Neural cell (in vitro differentiated cells): ENCODE results near the gene AWAT2. TPM values are rescaled to one million over a fixed set of nuclear protein-coding genes. Genes with fewer than 3 reads are reported as not detected.

Experiments
- H2AFZ ChIP-seq: fragments of 200-600, 300-800 bp; sonication (generic), shearing (Covaris generic); 2 replicates; pipeline ENCODE4 v1.6.0; 2014; ENCODE audit warnings: low read depth, mild to moderate bottlenecking, antibody characterized with exemption, low read length, moderate library complexity
- H3F3A ChIP-seq: fragments of 200-600 bp; shearing (Covaris generic); 2 replicates; pipeline ENCODE4 v1.6.1; 2016; ENCODE audit warnings: mild to moderate bottlenecking, moderate library complexity, mixed read lengths, antibody characterized with exemption, low read length; ENCODE audit not compliant: insufficient read depth, poor library complexity, severe bottlenecking
- H3K27ac ChIP-seq: fragments of 200-600, 300-800 bp; sonication (generic), shearing (Covaris generic); 2 replicates; pipeline ENCODE4 v1.5.1; 2014; ENCODE audit warnings: mild to moderate bottlenecking, low read length, moderate library complexity
- H3K27me3 ChIP-seq: fragments of 300-800, 200-600 bp; sonication (generic), shearing (Covaris generic); 2 replicates; pipeline ENCODE4 v1.6.0; 2014; ENCODE audit warnings: mild to moderate bottlenecking, low read depth, low read length, moderate library complexity; ENCODE audit not compliant: insufficient read depth
- H3K36me3 ChIP-seq: fragments of 300-800, 200-600 bp; sonication (generic), shearing (Covaris generic); 2 replicates; pipeline ENCODE4 v1.5.1; 2014; ENCODE audit warnings: mild to moderate bottlenecking, antibody characterized with exemption, low read length, moderate library complexity; ENCODE audit not compliant: insufficient read depth
- H3K4me2 ChIP-seq: fragments of 300-800, 200-600 bp; sonication (generic), shearing (Covaris generic); 2 replicates; pipeline ENCODE4 v1.6.0; 2014; ENCODE audit warnings: mild to moderate bottlenecking, low read length
- H3K4me3 ChIP-seq: fragments of 300-800, 200-600 bp; sonication (generic), shearing (Covaris generic); 2 replicates; pipeline ENCODE4 v1.5.1; 2014; ENCODE audit warnings: mild to moderate bottlenecking, low read length, moderate library complexity
- H3K79me2 ChIP-seq: fragments of 200-600 bp; shearing (Covaris generic); replicated peaks from 2 replicates; pipeline ENCODE4 v1.6.0; 2014; ENCODE audit warnings: mild to moderate bottlenecking, low read length, moderate library complexity; ENCODE audit not compliant: insufficient read depth
- H3K9ac ChIP-seq: fragments of 300-800, 200-600 bp; sonication (generic), shearing (Covaris generic); 2 replicates; pipeline ENCODE4 v1.6.1; 2016; ENCODE audit warnings: mild to moderate bottlenecking, low read length, mixed read lengths
- H3K9me2 ChIP-seq: fragments of 200-600 bp; shearing (Covaris generic); 2 replicates; pipeline ENCODE4 v1.6.1; 2016; ENCODE audit warnings: mild to moderate bottlenecking, low read length, mixed read lengths; ENCODE audit not compliant: insufficient read depth
- H3K9me3 ChIP-seq: fragments of 200-600, 300-800 bp; sonication (generic), shearing (Covaris generic); 2 replicates; pipeline ENCODE4 v1.6.1; 2016; ENCODE audit warnings: mild to moderate bottlenecking, mixed run types, low read length, moderate library complexity, mixed read lengths
- H4K20me1 ChIP-seq: fragments of 200-600 bp; shearing (Covaris generic); 2 replicates; pipeline ENCODE4 v1.6.1; 2016; ENCODE audit warnings: mild to moderate bottlenecking, mixed run types; ENCODE audit not compliant: insufficient read depth
- CTCF ChIP-seq: fragments of 450-650 bp; IDR thresholded peaks from 2 replicates; pipeline ENCODE4 v1.5.1; 2014; ENCODE audit warnings: antibody characterized with exemption, mild to moderate bottlenecking, moderate library complexity; ENCODE audit not compliant: poor library complexity, severe bottlenecking
- EP300 ChIP-seq: fragments of 450-650 bp; conservative IDR thresholded peaks from 2 replicates; pipeline ENCODE4 v1.6.1; 2014; ENCODE audit warnings: antibody characterized with exemption, mild to moderate bottlenecking, moderate library complexity; ENCODE audit not compliant: poor library complexity, severe bottlenecking
- EZH2 ChIP-seq: fragments of 200-600, 300-800 bp; shearing (Covaris generic), sonication (generic); IDR thresholded peaks from 2 replicates; pipeline ENCODE4 v1.6.1; 2014; ENCODE audit warnings: antibody characterized with exemption, low read length, borderline replicate concordance, mild to moderate bottlenecking; ENCODE audit not compliant: insufficient read depth, poor library complexity, severe bottlenecking
- MXI1 ChIP-seq: fragments of 450-650 bp; conservative IDR thresholded peaks from 2 replicates; pipeline ENCODE4 v1.6.1; 2014; ENCODE audit warnings: antibody characterized with exemption, mild to moderate bottlenecking; ENCODE audit not compliant: poor library complexity, severe bottlenecking
- POLR2AphosphoS5 ChIP-seq: IDR thresholded peaks from 2 replicates; pipeline ENCODE4 v1.6.1; 2012
- RAD21 ChIP-seq: fragments of 450-650 bp; conservative IDR thresholded peaks from 2 replicates; pipeline ENCODE4 v1.6.1; 2014; ENCODE audit warnings: antibody characterized with exemption, mild to moderate bottlenecking, moderate library complexity
- REST ChIP-seq: IDR thresholded peaks from 2 replicates; pipeline ENCODE4 v1.6.1; 2012; ENCODE audit warnings: borderline replicate concordance
- SMC3 ChIP-seq: fragments of 450-650 bp; conservative IDR thresholded peaks from 2 replicates; pipeline ENCODE4 v1.6.1; 2014; ENCODE audit warnings: antibody characterized with exemption, mild to moderate bottlenecking, moderate library complexity; ENCODE audit not compliant: poor library complexity
- TAF1 ChIP-seq: IDR thresholded peaks from 2 replicates; pipeline ENCODE4 v1.6.1; 2012; ENCODE audit warnings: low read depth
- polyA plus RNA-seq: library from polyadenylated mRNA; depleted of rRNA; stranded (reverse); fragments of >200 nt; gene quantifications from 2 replicates; pipeline ENCODE4 v1.2.3, GENCODE V29; 2014

Gene AWAT2
- polyA plus RNA-seq, 1 donor from 2014 or later, result not detected

DNA sequence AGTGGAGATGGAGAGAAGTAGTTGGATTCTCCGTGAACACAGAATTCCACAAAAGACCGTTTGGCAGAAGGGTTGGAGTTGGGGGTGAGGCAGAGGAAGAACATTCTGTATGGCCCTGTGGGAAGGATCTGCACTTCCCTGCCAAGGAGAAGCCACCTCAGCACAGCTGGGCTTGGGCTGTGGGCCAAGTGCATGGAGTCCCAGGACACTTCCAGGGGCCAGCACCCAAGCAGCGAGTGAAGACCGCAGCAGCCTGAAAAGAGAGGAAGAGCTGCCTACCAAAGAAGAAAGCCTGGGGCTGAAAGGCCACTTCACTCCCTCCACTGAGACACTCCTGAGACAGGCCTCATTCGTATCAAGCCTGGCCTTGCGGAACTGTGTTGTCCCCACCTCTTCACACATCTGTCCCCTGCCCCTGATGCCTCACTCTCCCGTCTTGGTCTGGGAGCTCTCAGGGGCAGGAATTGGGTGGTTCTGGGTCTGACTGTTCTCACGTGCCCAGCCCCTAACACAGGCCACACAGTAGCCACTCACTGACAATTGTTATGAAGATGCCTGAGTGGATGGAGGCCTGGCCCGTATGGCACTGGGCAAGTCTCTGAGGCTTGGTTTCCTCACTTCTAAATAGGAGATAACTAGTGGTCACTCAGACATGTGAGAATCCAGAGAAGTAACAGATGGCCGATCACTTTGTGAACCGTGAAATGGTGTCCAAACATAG, 3.3 kb upstream of the AWAT2 start:
- Histone ChIP-seq H3K9me3 (no peaks in the 10 kb centered on the region), H3K27me3 (no peaks in the 10 kb centered on the region), H4K20me1 (no peaks in the 10 kb centered on the region), H3K79me2 (no peaks in the 10 kb centered on the region), H3K9me2 (no peaks in the 10 kb centered on the region), H2AFZ (no peak overlapping the region), H3F3A (no peaks in the 10 kb centered on the region), H3K9ac (no peak overlapping the region), H3K36me3 (no peaks in the 10 kb centered on the region), H3K4me3 (no peak overlapping the region), H3K4me2 (no peak overlapping the region), H3K27ac (no peak overlapping the region)
- TF ChIP-seq TAF1, result no peak
- no peak for TF ChIP-seq EP300
- no peak for TF ChIP-seq POLR2AphosphoS5
- no peak for TF ChIP-seq REST
- TF ChIP-seq MXI1, result no peak
- TF ChIP-seq EZH2, result no peak
- TF ChIP-seq RAD21, result no peak
- TF ChIP-seq CTCF, result no peak

DNA sequence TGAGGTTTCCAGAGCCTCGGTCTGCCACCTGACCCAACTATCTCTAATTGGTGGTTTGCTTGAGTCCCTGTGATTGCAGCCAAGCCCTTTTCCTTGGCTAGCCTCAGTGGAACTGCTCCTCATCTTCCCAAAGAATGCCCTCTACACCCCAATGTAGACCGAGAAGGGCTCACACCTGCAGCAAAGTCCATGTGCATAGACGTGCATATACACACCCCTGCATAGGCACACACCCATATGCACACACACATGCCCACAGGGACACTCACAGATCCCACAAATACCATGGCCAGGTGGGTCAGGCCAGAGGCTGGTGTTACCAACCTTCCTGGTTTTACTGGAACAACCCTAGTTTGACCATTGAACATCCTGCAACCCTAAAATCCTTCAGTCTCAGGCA, 332 bp downstream of the AWAT2 start:
- Histone ChIP-seq H2AFZ (no peak overlapping the region), H3K9me2 (no peaks in the 10 kb centered on the region), H3K9ac (no peak overlapping the region), H3K79me2 (no peaks in the 10 kb centered on the region), H3K27me3 (no peaks in the 10 kb centered on the region), H3K4me2 (no peak overlapping the region), H4K20me1 (no peaks in the 10 kb centered on the region), H3K9me3 (no peaks in the 10 kb centered on the region), H3K36me3 (no peaks in the 10 kb centered on the region), H3K4me3 (no peak overlapping the region), H3F3A (no peaks in the 10 kb centered on the region), H3K27ac (no peak overlapping the region)
- TF ChIP-seq RAD21 (no peak), TAF1 (no peak)

- no peaks in the 10 kb centered on the region for H4K20me1 ChIP-seq
- no peaks in the 10 kb centered on the region for H3K9me2 ChIP-seq
- no peak overlapping the region for H3K27ac ChIP-seq
- no peaks in the 10 kb centered on the region for H3K9me3 ChIP-seq
- H3K27me3 ChIP-seq, result no peaks in the 10 kb centered on the region
- H3K79me2 ChIP-seq, result no peaks in the 10 kb centered on the region
- H3K9ac ChIP-seq, result no peak overlapping the region
- TF ChIP-seq EZH2, result no peak
- no peak for TF ChIP-seq POLR2AphosphoS5
- TF ChIP-seq TAF1, result no peak
- TF ChIP-seq MXI1, result no peak
- no peak for TF ChIP-seq SMC3
- TF ChIP-seq CTCF, result no peak
- no peak for TF ChIP-seq RAD21
- no peak for TF ChIP-seq EP300
- no peak for TF ChIP-seq REST
- no peaks in the 10 kb centered on the region for H3K36me3 ChIP-seq
- no peak overlapping the region for H3K4me2 ChIP-seq
- H3F3A ChIP-seq, result no peaks in the 10 kb centered on the region
- no peak overlapping the region for H3K4me3 ChIP-seq
- no peak overlapping the region for H2AFZ ChIP-seq
These were observed 2.8 kb downstream of the AWAT2 start for GRCh38 chrX:70046978-70047377.
